ENCODE data around the gene DOK7.
A peak's percentile ranks its signal among the peaks of the same experiment; 100 is the strongest.

DOK7 gene

GRCh38 chr4:3485011-3485791 is 22.1 kb downstream of the DOK7 start:
- Histone ChIP-seq H2BK5ac (ENCODE audit: low read depth, low read length, poor library complexity) (no peak overlapping the region), H3K79me1 (ENCODE audit: low read length) (no peaks in the 10 kb centered on the region), H3K4ac (ENCODE audit: low read depth, low read length) (no peak overlapping the region), H3K79me2 (ENCODE audit: control insufficient read depth, insufficient read depth, low read length, poor library complexity) (no peaks in the 10 kb centered on the region), H3K23ac (ENCODE audit: low read length) (no peak overlapping the region), H3K9ac (ENCODE audit: low read length) (no peak overlapping the region), H2BK120ac (ENCODE audit: insufficient read depth, low read length, poor library complexity) (no peak overlapping the region), H3K36me3 (ENCODE audit: control insufficient read depth in 1 of 2, insufficient read depth in 2 of 2, low read length in 2 of 2) (no peaks in the 10 kb centered on the region), H3K9me3 (ENCODE audit: insufficient read depth, low read depth, low read length) (peaks cover 7% of the 10 kb centered on the region), H3K14ac (ENCODE audit: low read length) (no peak overlapping the region), H2AFZ (ENCODE audit: insufficient read depth, low read length, poor library complexity) (peak overlapping the region; percentile 8), H3K4me1 (ENCODE audit: control insufficient read depth in 1 of 2, insufficient read depth in 2 of 2, low read length in 2 of 2) (peaks cover 17 to 25% of the 10 kb centered on the region in 2 experiments), H2AK5ac (ENCODE audit: low read length) (no peak overlapping the region), H4K8ac (ENCODE audit: low read depth, low read length) (no peak overlapping the region), H4K12ac (ENCODE audit: low read depth, low read length) (peak overlapping the region; percentile 20), H3K18ac (ENCODE audit: low read length) (no peak overlapping the region), H3K27ac (ENCODE audit: low read depth, low read length) (no peak overlapping the region), H3K27me3 (ENCODE audit: insufficient read depth, low read length) (no peaks in the 10 kb centered on the region), H4K91ac (ENCODE audit: low read depth, low read length) (no peak overlapping the region), H3K4me2 (ENCODE audit: low read length) (no peak overlapping the region), H2BK12ac (ENCODE audit: low read length) (no peak overlapping the region), H3K4me3 (ENCODE audit: low read depth, low read length) (no peak overlapping the region)
- DNase-seq = no peak
- no CpG with 5 or more reads among the region's 36 CpGs for WGBS (ENCODE audit: extremely low coverage, insufficient coverage, insufficient read length)

- Histone ChIP-seq H3K14ac (ENCODE audit: low read length) (no peak overlapping the region), H3K27me3 (ENCODE audit: insufficient read depth, low read length) (no peaks in the 10 kb centered on the region), H4K91ac (ENCODE audit: low read depth, low read length) (no peak overlapping the region), H3K79me1 (ENCODE audit: low read length) (no peaks in the 10 kb centered on the region), H3K4ac (ENCODE audit: low read depth, low read length) (no peak overlapping the region), H2BK12ac (ENCODE audit: low read length) (no peak overlapping the region), H2BK120ac (ENCODE audit: insufficient read depth, low read length, poor library complexity) (no peak overlapping the region), H3K9me3 (ENCODE audit: insufficient read depth, low read depth, low read length) (peaks cover 7% of the 10 kb centered on the region), H3K18ac (ENCODE audit: low read length) (no peak overlapping the region), H2AFZ (ENCODE audit: insufficient read depth, low read length, poor library complexity) (no peak overlapping the region), H3K4me2 (ENCODE audit: low read length) (no peak overlapping the region), H3K36me3 (ENCODE audit: control insufficient read depth in 1 of 2, insufficient read depth in 2 of 2, low read length in 2 of 2) (no peaks in the 10 kb centered on the region), H4K12ac (ENCODE audit: low read depth, low read length) (no peak overlapping the region), H3K27ac (ENCODE audit: low read depth, low read length) (no peak overlapping the region), H3K4me1 (ENCODE audit: control insufficient read depth in 1 of 2, insufficient read depth in 2 of 2, low read length in 2 of 2) (peaks cover 17 to 25% of the 10 kb centered on the region in 2 experiments), H3K4me3 (ENCODE audit: low read depth, low read length) (no peak overlapping the region), H3K9ac (ENCODE audit: low read length) (no peak overlapping the region), H2BK5ac (ENCODE audit: low read depth, low read length, poor library complexity) (no peak overlapping the region), H3K23ac (ENCODE audit: low read length) (no peak overlapping the region), H4K8ac (ENCODE audit: low read depth, low read length) (no peak overlapping the region), H3K79me2 (ENCODE audit: control insufficient read depth, insufficient read depth, low read length, poor library complexity) (no peaks in the 10 kb centered on the region), H2AK5ac (ENCODE audit: low read length) (no peak overlapping the region)
- no peak for DNase-seq
- WGBS (ENCODE audit: extremely low coverage, insufficient coverage, insufficient read length) = no CpG with 5 or more reads among the region's 25 CpGs
Observed at GRCh38 chr4:3485886-3486540, 22.9 kb downstream of the DOK7 start.

GRCh38 chr4:3486541-3487540 is 23.7 kb downstream of the DOK7 start:
- no peak overlapping the region for H3K4me2 ChIP-seq (ENCODE audit: low read length)
- no peaks in the 10 kb centered on the region for H3K79me1 ChIP-seq (ENCODE audit: low read length)
- peaks cover 17 to 25% of the 10 kb centered on the region in 2 experiments for H3K4me1 ChIP-seq (ENCODE audit: control insufficient read depth in 1 of 2, insufficient read depth in 2 of 2, low read length in 2 of 2)
- no CpG with 5 or more reads among the region's 25 CpGs for WGBS (ENCODE audit: extremely low coverage, insufficient coverage, insufficient read length)
- no peak for DNase-seq
- no peak overlapping the region for H4K8ac ChIP-seq (ENCODE audit: low read depth, low read length)
- H3K4ac ChIP-seq (ENCODE audit: low read depth, low read length) = no peak overlapping the region
- no peak overlapping the region for H2BK12ac ChIP-seq (ENCODE audit: low read length)
- H2AK5ac ChIP-seq (ENCODE audit: low read length) = no peak overlapping the region
- H3K9ac ChIP-seq (ENCODE audit: low read length) = no peak overlapping the region
- H3K4me3 ChIP-seq (ENCODE audit: low read depth, low read length) = no peak overlapping the region
- no peak overlapping the region for H2BK5ac ChIP-seq (ENCODE audit: low read depth, low read length, poor library complexity)
- no peaks in the 10 kb centered on the region for H3K36me3 ChIP-seq (ENCODE audit: control insufficient read depth in 1 of 2, insufficient read depth in 2 of 2, low read length in 2 of 2)
- no peak overlapping the region for H4K12ac ChIP-seq (ENCODE audit: low read depth, low read length)
- no peak overlapping the region for H2BK120ac ChIP-seq (ENCODE audit: insufficient read depth, low read length, poor library complexity)
- no peaks in the 10 kb centered on the region for H3K79me2 ChIP-seq (ENCODE audit: control insufficient read depth, insufficient read depth, low read length, poor library complexity)
- no peak overlapping the region for H3K14ac ChIP-seq (ENCODE audit: low read length)
- no peak overlapping the region for H3K23ac ChIP-seq (ENCODE audit: low read length)
- H3K27ac ChIP-seq (ENCODE audit: low read depth, low read length) = no peak overlapping the region
- H3K27me3 ChIP-seq (ENCODE audit: insufficient read depth, low read length) = no peaks in the 10 kb centered on the region
- H4K91ac ChIP-seq (ENCODE audit: low read depth, low read length) = no peak overlapping the region
- no peak overlapping the region for H3K18ac ChIP-seq (ENCODE audit: low read length)
- H2AFZ ChIP-seq (ENCODE audit: insufficient read depth, low read length, poor library complexity) = no peak overlapping the region
- peaks cover 6% of the 10 kb centered on the region for H3K9me3 ChIP-seq (ENCODE audit: insufficient read depth, low read depth, low read length)

GRCh38 chr4:3487861-3488260 is 24.8 kb downstream of the DOK7 start:
- no CpG with 5 or more reads among the region's 7 CpGs for WGBS (ENCODE audit: extremely low coverage, insufficient coverage, insufficient read length)
- H3K27me3 ChIP-seq (ENCODE audit: insufficient read depth, low read length) = no peaks in the 10 kb centered on the region
- no peak overlapping the region for H4K91ac ChIP-seq (ENCODE audit: low read depth, low read length)
- H2BK12ac ChIP-seq (ENCODE audit: low read length) = no peak overlapping the region
- no peak overlapping the region for H3K4me2 ChIP-seq (ENCODE audit: low read length)
- H3K14ac ChIP-seq (ENCODE audit: low read length) = no peak overlapping the region
- H3K4me1 ChIP-seq (ENCODE audit: control insufficient read depth in 1 of 2, insufficient read depth in 2 of 2, low read length in 2 of 2) = peaks cover 17 to 25% of the 10 kb centered on the region in 2 experiments
- no peak overlapping the region for H2BK5ac ChIP-seq (ENCODE audit: low read depth, low read length, poor library complexity)
- H3K23ac ChIP-seq (ENCODE audit: low read length) = no peak overlapping the region
- no peak overlapping the region for H3K4ac ChIP-seq (ENCODE audit: low read depth, low read length)
- no peak overlapping the region for H4K12ac ChIP-seq (ENCODE audit: low read depth, low read length)
- no peak overlapping the region for H3K9ac ChIP-seq (ENCODE audit: low read length)
- no peak overlapping the region for H3K27ac ChIP-seq (ENCODE audit: low read depth, low read length)
- H4K8ac ChIP-seq (ENCODE audit: low read depth, low read length) = no peak overlapping the region
- H3K9me3 ChIP-seq (ENCODE audit: insufficient read depth, low read depth, low read length) = peaks cover 4% of the 10 kb centered on the region
- H3K79me2 ChIP-seq (ENCODE audit: control insufficient read depth, insufficient read depth, low read length, poor library complexity) = no peaks in the 10 kb centered on the region
- no peaks in the 10 kb centered on the region for H3K79me1 ChIP-seq (ENCODE audit: low read length)
- H3K4me3 ChIP-seq (ENCODE audit: low read depth, low read length) = no peak overlapping the region
- H3K36me3 ChIP-seq (ENCODE audit: control insufficient read depth in 1 of 2, insufficient read depth in 2 of 2, low read length in 2 of 2) = no peaks in the 10 kb centered on the region
- H3K18ac ChIP-seq (ENCODE audit: low read length) = no peak overlapping the region
- H2AK5ac ChIP-seq (ENCODE audit: low read length) = no peak overlapping the region
- H2BK120ac ChIP-seq (ENCODE audit: insufficient read depth, low read length, poor library complexity) = no peak overlapping the region
- H2AFZ ChIP-seq (ENCODE audit: insufficient read depth, low read length, poor library complexity) = no peak overlapping the region
- DNase-seq = no peak
